Measurements from ENCODE around the gene ENPP6.
A peak's percentile ranks its signal among the peaks of the same experiment; 100 is the strongest.

ENPP6 gene

DNA sequence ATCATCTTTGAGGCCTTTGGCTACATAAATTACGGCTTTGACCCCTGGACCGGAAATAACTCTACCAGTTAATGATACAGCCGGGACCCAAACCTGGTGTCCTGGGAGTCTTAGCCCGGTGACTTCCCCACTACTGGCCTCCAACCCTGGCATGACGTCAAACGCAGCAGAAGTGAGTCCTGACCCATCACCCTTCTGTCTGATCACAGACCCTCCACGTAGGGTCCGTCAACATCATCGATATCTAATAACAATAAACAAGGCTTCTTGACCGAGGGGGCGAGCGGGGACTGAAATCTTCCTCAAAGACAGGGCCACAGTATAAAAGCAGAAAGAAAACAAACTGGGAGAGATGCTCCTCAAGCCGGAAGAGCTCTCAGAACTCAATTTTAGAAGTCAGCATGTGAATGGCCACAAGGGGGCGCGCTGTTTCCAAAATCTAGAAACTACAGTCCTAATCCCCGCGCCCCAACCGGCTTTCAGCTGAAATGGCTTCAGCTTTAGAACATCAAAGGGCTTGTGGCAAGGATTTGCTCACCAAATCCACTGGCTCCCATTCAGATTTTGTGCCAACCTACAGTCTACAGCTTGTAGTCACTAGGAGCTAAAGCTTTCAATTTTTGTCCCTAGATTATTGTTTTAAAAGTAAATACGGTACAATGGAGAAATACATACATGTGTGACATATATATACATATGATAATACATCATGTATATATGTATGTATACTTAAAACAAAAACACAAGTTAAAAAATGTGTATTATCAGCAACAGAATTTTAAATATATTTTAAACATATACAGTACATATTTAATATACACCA is 46.4 kb upstream of the ENPP6 start:
- no peak overlapping the region for H3K27ac ChIP-seq (ENCODE audit: low read depth, low read length, poor library complexity, severe bottlenecking)

DNA sequence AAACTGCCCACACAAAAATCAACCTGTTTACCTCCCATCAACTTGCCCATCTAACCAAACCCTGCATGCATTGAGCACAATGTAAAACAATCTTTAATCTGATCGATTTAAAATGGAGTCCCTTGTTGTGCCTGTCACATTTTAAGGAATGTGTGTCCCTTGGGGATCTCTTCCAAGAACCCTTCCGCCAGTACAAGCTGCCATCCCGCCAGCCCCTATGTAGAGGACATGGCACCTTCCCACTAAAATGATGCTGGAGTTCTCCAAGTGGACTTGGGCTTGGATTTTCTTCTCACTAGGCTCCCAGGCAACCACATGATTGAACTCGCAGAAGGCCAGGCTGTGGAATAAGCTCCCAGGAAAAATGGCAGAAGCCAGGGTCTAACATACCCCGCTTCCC is 45.8 kb upstream of the ENPP6 start:
- H3K4me1 ChIP-seq (ENCODE audit: insufficient read depth, low read length, severe bottlenecking): peaks cover 48% of the 10 kb centered on the region
- peak overlapping the region; percentile 91 for H2AFZ ChIP-seq (ENCODE audit: low read length)
- no peaks in the 10 kb centered on the region for H3K79me2 ChIP-seq (ENCODE audit: insufficient read depth, low read length)
- H3F3A ChIP-seq (ENCODE audit: insufficient read depth, low read length): peaks cover 6% of the 10 kb centered on the region
- H3K9me2 ChIP-seq (ENCODE audit: low read depth, low read length): no peaks in the 10 kb centered on the region
- H3K9ac ChIP-seq (ENCODE audit: low read length): no peak overlapping the region
- H3K27me3 ChIP-seq (ENCODE audit: insufficient read depth, low read length): no peaks in the 10 kb centered on the region
- H3K4me2 ChIP-seq (ENCODE audit: low read length): no peak overlapping the region
- no peak overlapping the region for H3K4me3 ChIP-seq (ENCODE audit: low read depth, low read length, poor library complexity, severe bottlenecking)
- no peaks in the 10 kb centered on the region for H4K20me1 ChIP-seq (ENCODE audit: insufficient read depth, low read length)
- no peak for TF ChIP-seq EZH2 (IDR thresholded peaks at IDR 0.05; ENCODE audit: borderline replicate concordance, low read length)
- TF ChIP-seq, protein P1, sequence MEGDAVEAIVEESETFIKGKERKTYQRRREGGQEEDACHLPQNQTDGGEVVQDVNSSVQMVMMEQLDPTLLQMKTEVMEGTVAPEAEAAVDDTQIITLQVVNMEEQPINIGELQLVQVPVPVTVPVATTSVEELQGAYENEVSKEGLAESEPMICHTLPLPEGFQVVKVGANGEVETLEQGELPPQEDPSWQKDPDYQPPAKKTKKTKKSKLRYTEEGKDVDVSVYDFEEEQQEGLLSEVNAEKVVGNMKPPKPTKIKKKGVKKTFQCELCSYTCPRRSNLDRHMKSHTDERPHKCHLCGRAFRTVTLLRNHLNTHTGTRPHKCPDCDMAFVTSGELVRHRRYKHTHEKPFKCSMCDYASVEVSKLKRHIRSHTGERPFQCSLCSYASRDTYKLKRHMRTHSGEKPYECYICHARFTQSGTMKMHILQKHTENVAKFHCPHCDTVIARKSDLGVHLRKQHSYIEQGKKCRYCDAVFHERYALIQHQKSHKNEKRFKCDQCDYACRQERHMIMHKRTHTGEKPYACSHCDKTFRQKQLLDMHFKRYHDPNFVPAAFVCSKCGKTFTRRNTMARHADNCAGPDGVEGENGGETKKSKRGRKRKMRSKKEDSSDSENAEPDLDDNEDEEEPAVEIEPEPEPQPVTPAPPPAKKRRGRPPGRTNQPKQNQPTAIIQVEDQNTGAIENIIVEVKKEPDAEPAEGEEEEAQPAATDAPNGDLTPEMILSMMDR (IDR thresholded peaks at IDR 0.05; ENCODE audit: low read length): no peak
- H3K36me3 ChIP-seq (ENCODE audit: insufficient read depth, low read length): no peaks in the 10 kb centered on the region
- no peak overlapping the region for H3K27ac ChIP-seq (ENCODE audit: low read depth, low read length, poor library complexity, severe bottlenecking)
- H3K9me3 ChIP-seq (ENCODE audit: low read length): no peaks in the 10 kb centered on the region

More for the DNA sequence above, 46.4 kb upstream of the ENPP6 start:
- H3K36me3 ChIP-seq (ENCODE audit: insufficient read depth, low read length): no peaks in the 10 kb centered on the region
- H3K9me2 ChIP-seq (ENCODE audit: low read depth, low read length): no peaks in the 10 kb centered on the region
- H3K4me1 ChIP-seq (ENCODE audit: insufficient read depth, low read length, severe bottlenecking): peaks cover 50% of the 10 kb centered on the region
- H4K20me1 ChIP-seq (ENCODE audit: insufficient read depth, low read length): no peaks in the 10 kb centered on the region
- H3K4me3 ChIP-seq (ENCODE audit: low read depth, low read length, poor library complexity, severe bottlenecking): peak overlapping the region; percentile 24
- TF ChIP-seq EZH2 (IDR thresholded peaks at IDR 0.05; ENCODE audit: borderline replicate concordance, low read length): no peak
- TF ChIP-seq, protein P1 (IDR thresholded peaks at IDR 0.05; ENCODE audit: low read length): peak; percentile 86
- H2AFZ ChIP-seq (ENCODE audit: low read length): peak overlapping the region; percentile 91
- no peak overlapping the region for H3K9ac ChIP-seq (ENCODE audit: low read length)
- peaks cover 8% of the 10 kb centered on the region for H3F3A ChIP-seq (ENCODE audit: insufficient read depth, low read length)
- no peaks in the 10 kb centered on the region for H3K27me3 ChIP-seq (ENCODE audit: insufficient read depth, low read length)
- peak overlapping the region; percentile 61 for H3K4me2 ChIP-seq (ENCODE audit: low read length)
- no peaks in the 10 kb centered on the region for H3K9me3 ChIP-seq (ENCODE audit: low read length)
- H3K79me2 ChIP-seq (ENCODE audit: insufficient read depth, low read length): no peaks in the 10 kb centered on the region

DNA sequence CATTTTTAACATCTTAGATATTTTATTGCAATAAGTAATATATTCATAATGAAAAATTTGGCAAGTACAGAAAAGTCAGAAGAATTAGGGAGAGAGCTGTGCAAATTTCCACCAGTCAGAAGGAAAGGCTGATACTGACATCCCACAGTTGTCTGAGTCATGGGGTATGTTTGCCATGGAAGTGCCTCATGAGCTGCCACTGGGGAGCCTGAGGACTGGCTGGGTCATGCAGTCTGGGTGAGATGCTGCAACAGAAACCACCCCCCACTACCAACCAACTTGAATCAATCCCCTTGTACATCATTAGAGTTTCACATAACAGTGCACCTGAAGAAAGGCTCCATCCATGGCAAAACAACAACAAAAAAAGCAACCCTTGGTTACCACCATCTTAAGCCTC is 45.2 kb upstream of the ENPP6 start:
- TF ChIP-seq, protein P1 (IDR thresholded peaks at IDR 0.05; ENCODE audit: low read length): no peak
- TF ChIP-seq EZH2 (IDR thresholded peaks at IDR 0.05; ENCODE audit: borderline replicate concordance, low read length): no peak
- no peak overlapping the region for H3K4me3 ChIP-seq (ENCODE audit: low read depth, low read length, poor library complexity, severe bottlenecking)
- H2AFZ ChIP-seq (ENCODE audit: low read length): no peak overlapping the region
- peaks cover 42% of the 10 kb centered on the region for H3K4me1 ChIP-seq (ENCODE audit: insufficient read depth, low read length, severe bottlenecking)
- H3K9me2 ChIP-seq (ENCODE audit: low read depth, low read length): no peaks in the 10 kb centered on the region
- H3K27ac ChIP-seq (ENCODE audit: low read depth, low read length, poor library complexity, severe bottlenecking): no peak overlapping the region
- no peaks in the 10 kb centered on the region for H3K79me2 ChIP-seq (ENCODE audit: insufficient read depth, low read length)
- no peaks in the 10 kb centered on the region for H3K36me3 ChIP-seq (ENCODE audit: insufficient read depth, low read length)
- H3K4me2 ChIP-seq (ENCODE audit: low read length): no peak overlapping the region
- H3F3A ChIP-seq (ENCODE audit: insufficient read depth, low read length): peaks cover 3% of the 10 kb centered on the region; the same call in 1 of the 2 replicates
- no peak overlapping the region for H3K9ac ChIP-seq (ENCODE audit: low read length)
- no peaks in the 10 kb centered on the region for H3K27me3 ChIP-seq (ENCODE audit: insufficient read depth, low read length)
- no peaks in the 10 kb centered on the region for H3K9me3 ChIP-seq (ENCODE audit: low read length)
- no peaks in the 10 kb centered on the region for H4K20me1 ChIP-seq (ENCODE audit: insufficient read depth, low read length)
